Tibial nerve (tissue), 4 donors: ENCODE data around the gene BAZ2B.

Experiments used
- EP300 ChIP-seq, 2 donors: sonication (generic); formaldehyde crosslinking; IDR thresholded peaks; one replicate each; pipeline ENCODE4 v1.6.1; 2017; ENCODE audit warnings: antibody characterized with exemption in 2 of 2, mild to moderate bottlenecking in 1 of 2
- POLR2A ChIP-seq, 2 donors: fragments of 450-650 bp; IDR thresholded peaks; one replicate each; pipeline ENCODE4 v1.6.1; 2017; ENCODE audit warnings: antibody characterized with exemption in 2 of 2, mild to moderate bottlenecking in 2 of 2, moderate library complexity in 2 of 2
- TF ChIP-seq, protein P1 (sequence below), 5 experiments: fragments of 200-600 bp in 3 of 5; fragments of 450-650 bp in 2 of 5; sonication (generic) in 3 of 5; IDR thresholded peaks; one replicate each; pipeline ENCODE4 v1.5.1; 2016 to 2019; ENCODE audit warnings: antibody characterized with exemption in 5 of 5, mild to moderate bottlenecking in 3 of 5, moderate library complexity in 2 of 5

DNA sequence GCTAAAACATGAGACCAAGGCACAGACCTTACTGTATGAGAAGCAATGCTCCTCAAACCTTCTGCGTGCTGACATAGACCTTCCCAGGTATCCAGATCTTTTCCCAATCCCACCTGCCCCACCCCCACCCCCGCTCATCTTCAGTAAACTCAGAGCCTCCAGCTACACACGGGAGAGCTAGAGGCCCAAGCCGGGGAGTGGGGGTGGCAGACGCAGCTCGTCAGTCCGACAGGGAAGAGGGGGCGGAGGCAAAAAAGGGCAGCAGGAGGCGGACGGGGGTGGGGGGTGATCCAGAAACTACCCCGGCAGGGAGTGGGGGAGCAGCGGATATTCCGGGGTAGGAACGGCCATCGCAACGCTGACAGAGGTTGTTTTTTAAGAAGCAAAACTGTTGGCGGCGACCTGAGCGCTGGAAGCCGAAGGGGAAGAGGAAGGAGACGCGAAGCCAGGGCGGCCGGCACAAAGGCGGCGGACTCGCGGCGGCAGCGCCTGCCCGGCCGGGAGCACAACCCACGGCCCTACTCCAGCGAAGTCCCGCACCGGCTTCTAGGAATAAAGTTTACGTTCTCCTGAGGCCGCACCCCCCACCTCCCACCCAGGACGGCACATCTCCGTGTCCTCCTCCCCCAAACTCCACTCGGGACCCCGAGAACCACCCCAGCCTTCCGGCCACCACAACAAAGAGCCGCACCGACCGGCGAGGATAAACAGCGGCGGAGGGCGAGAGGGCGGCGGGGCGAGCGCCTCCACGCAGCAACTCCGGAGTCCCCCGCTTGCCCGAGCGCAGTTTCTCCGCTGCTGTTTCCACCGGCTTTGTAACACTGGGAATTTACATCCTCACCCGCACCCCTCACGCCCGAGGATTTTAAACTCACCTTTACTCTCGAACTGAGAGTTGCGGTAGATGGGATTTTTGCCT is 722 bp downstream of the BAZ2B start:
- TF ChIP-seq, protein P1, sequence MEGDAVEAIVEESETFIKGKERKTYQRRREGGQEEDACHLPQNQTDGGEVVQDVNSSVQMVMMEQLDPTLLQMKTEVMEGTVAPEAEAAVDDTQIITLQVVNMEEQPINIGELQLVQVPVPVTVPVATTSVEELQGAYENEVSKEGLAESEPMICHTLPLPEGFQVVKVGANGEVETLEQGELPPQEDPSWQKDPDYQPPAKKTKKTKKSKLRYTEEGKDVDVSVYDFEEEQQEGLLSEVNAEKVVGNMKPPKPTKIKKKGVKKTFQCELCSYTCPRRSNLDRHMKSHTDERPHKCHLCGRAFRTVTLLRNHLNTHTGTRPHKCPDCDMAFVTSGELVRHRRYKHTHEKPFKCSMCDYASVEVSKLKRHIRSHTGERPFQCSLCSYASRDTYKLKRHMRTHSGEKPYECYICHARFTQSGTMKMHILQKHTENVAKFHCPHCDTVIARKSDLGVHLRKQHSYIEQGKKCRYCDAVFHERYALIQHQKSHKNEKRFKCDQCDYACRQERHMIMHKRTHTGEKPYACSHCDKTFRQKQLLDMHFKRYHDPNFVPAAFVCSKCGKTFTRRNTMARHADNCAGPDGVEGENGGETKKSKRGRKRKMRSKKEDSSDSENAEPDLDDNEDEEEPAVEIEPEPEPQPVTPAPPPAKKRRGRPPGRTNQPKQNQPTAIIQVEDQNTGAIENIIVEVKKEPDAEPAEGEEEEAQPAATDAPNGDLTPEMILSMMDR (IDR thresholded peaks at IDR 0.05): no peak
- TF ChIP-seq POLR2A (IDR thresholded peaks at IDR 0.05) (peak; percentile 18 to 64), EP300 (IDR thresholded peaks at IDR 0.05) (peak in 1 of 2 donors; percentile 87)
